ENCODE measurements around the gene TCF4.
A peak's percentile ranks its signal among the peaks of the same experiment; 100 is the strongest.

DNA sequence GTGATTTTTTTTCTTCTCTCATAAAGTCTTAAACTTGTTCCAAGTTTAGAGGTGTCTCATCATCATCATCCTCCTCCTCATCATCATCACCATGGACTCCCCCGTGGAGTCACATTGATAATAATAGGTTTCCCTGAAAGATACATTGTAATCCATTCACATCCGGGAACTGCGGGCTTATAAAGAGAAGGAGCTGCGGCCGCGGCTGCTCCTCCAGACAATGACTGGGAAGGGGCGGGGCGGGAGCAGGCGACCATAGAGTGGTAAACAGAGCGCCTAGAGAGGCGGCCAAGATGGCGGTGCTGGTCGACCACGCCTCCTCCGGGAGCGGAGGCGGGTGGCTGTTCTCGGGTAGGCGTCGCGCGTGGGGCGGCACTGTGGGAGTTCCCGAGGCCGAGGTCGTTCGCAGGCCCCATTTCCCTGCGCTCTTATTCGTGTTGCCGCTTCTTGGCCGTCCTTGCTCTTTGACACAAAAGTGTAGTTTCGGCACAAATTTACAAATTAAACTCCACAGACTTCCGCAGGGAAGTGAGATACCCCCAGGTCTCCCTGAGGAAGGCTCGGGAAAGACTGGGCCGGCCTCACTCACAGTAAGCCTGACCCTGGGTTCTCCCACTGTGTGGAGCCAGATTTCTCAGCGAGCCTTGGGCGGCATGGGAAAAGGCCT lies 1.8 kb upstream of the TCF4 start:
- no peak for TF ChIP-seq EP300 (IDR thresholded peaks at IDR 0.05)
- TF ChIP-seq, protein P1, sequence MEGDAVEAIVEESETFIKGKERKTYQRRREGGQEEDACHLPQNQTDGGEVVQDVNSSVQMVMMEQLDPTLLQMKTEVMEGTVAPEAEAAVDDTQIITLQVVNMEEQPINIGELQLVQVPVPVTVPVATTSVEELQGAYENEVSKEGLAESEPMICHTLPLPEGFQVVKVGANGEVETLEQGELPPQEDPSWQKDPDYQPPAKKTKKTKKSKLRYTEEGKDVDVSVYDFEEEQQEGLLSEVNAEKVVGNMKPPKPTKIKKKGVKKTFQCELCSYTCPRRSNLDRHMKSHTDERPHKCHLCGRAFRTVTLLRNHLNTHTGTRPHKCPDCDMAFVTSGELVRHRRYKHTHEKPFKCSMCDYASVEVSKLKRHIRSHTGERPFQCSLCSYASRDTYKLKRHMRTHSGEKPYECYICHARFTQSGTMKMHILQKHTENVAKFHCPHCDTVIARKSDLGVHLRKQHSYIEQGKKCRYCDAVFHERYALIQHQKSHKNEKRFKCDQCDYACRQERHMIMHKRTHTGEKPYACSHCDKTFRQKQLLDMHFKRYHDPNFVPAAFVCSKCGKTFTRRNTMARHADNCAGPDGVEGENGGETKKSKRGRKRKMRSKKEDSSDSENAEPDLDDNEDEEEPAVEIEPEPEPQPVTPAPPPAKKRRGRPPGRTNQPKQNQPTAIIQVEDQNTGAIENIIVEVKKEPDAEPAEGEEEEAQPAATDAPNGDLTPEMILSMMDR (IDR thresholded peaks at IDR 0.05): peak in 1 of 3 experiments; percentile 34
- peak; percentile 85 to 91 for TF ChIP-seq POLR2AphosphoS5 (IDR thresholded peaks at IDR 0.05)
